C4-2B (cell line): Measurements from ENCODE around the gene XPR1.

Experiments
- CTCF ChIP-seq: fragments of 450-650 bp; conservative IDR thresholded peaks from 2 replicates; pipeline ENCODE4 v1.5.1; 2017; ENCODE audit warnings: mild to moderate bottlenecking
- ZFX ChIP-seq: fragments of 450-650 bp; IDR thresholded peaks from 2 replicates; pipeline ENCODE4 v1.6.1; 2017

- TF ChIP-seq CTCF (no peak), ZFX (no peak)
Measured at GRCh38 chr1:180785291-180785690, 153.5 kb downstream of the XPR1 start.
